Left lung (tissue), 10 donors: Measurements from ENCODE around the gene PSMB7. TPM values are rescaled to one million over a fixed set of nuclear protein-coding genes. Genes with fewer than 3 reads are reported as not detected.

Experiments
- ATAC-seq: fragments of 200-7000 bp; cut with Tn5 transposase; one replicate; pipeline ENCODE4 v1.9.1; 2020; ENCODE audit warnings: moderate library complexity
- DNase-seq, 4 donors: peaks; one replicate each; pipeline ENCODE4 v3.0.0-alpha.2; 2013 to 2020
- H3K27ac ChIP-seq, 2 donors: fragments of 200-600 bp; sonication (generic) in 1 of 2; one replicate each; pipeline versions ENCODE4 v1.5.0 to v1.8.0; 2020 to 2021
- H3K27me3 ChIP-seq, 2 donors: fragments of 200-600 bp; sonication (generic) in 1 of 2; one replicate each; pipeline versions ENCODE4 v1.5.0 to v1.8.0; 2020 to 2021
- H3K36me3 ChIP-seq, 2 donors: fragments of 200-600 bp; sonication (generic) in 1 of 2; one replicate each; pipeline versions ENCODE4 v1.5.0 to v1.8.0; 2020 to 2021
- H3K4me1 ChIP-seq, 2 donors: fragments of 200-600 bp; one replicate each; pipeline ENCODE4 v1.8.0; 2021
- H3K4me3 ChIP-seq, 2 donors: fragments of 200-600 bp; sonication (generic) in 1 of 2; one replicate each; pipeline versions ENCODE4 v1.5.0 to v1.8.0; 2020 to 2021; ENCODE audit warnings: mild to moderate bottlenecking in 1 of 2
- H3K9me3 ChIP-seq, 2 donors: fragments of 200-600 bp; sonication (generic) in 1 of 2; one replicate each; pipeline versions ENCODE4 v1.5.0 to v1.8.0; 2020 to 2021
- CTCF ChIP-seq, 2 donors: fragments of 200-600 bp; sonication (generic) in 1 of 2; IDR thresholded peaks; one replicate each; pipeline versions ENCODE4 v1.5.0 to v1.8.0; 2021; ENCODE audit warnings: antibody characterized with exemption in 2 of 2
- intact Hi-C, 2 donors: fragments of 100-400 bp; cut with DNase I; formaldehyde crosslinking; loops; one replicate each; pipeline versions ENCODE4 v1.11.2 to v1.14.2; 2022
- polyA plus RNA-seq, 6 donors: library from polyadenylated mRNA; unstranded; fragments of 120-200 nt; gene quantifications; one replicate each; pipeline ENCODE4 v1.2.1, GENCODE V29; 2013; ENCODE audit not compliant: insufficient read length in 6 of 6
- total RNA-seq, 2 donors: library from RNA; stranded (reverse); fragmentation: NEBNext Ultra II Directional; extraction: Animal tissue kit (Norgen Biotek cat#: 25700); gene quantifications; one replicate each; pipeline ENCODE4 v1.2.1, GENCODE V29; 2021
- donor health status: DM: no; HTN: yes; CAD: no.
- donor health status: DM: no; HTN: no; CAD: no.

PSMB7 gene
- total and polyA plus RNA-seq, 8 donors, result 86.3 to 220 (median 203) TPM

DNA sequence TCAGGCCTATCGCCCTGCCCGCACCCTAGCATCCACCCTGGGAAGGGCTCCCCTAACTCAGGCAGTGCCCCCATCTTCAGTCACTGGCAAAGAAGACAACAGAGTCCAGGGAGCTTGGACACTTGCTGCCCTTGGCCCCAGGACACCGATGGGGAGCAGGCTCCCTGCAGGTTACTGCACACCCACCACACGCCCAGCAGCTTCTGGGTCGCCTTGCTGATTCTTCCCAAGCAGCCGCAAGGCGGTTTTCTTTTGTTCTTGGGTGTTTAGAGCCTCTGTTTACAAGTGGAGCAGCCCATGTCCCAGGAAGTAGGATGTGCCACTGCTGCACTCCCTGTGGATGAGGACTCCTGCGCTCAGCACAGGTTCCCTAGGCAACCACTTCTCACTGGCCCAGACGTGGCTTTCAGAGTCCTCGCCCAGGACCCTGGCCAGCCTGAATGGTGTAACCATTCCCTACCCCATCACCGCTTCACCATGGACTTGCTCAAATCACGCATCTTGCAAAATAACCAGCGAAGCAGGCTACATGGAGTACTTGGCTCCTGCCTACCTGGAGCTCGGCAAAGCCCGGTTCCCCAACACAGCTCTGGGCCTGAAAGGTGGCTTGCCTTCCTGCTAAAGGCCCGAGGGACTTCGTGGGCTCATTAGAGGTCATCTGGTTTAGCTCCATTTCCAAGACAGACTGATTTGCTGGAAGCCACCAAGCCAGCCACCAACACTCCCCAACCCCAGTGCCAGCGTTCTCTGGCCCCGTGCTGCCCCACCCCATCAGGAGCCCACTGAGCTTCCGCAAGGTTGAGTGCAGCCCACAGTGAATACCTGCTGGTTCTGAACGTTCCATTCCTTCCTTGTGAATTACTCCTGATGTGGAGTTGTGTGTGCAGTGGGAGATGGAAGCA lies 60.0 kb downstream of the PSMB7 start:
- ATAC-seq, result no peak
- no peak for DNase-seq
- Histone ChIP-seq H3K36me3 (peaks cover 0 to 78% of the 10 kb centered on the region in 2 donors), H3K4me3 (no peak overlapping the region), H3K27me3 (no peaks in the 10 kb centered on the region), H3K4me1 (peaks cover 0 to 12% of the 10 kb centered on the region in 2 donors), H3K9me3 (no peaks in the 10 kb centered on the region), H3K27ac (no peak overlapping the region)
- TF ChIP-seq CTCF (IDR thresholded peaks at IDR 0.05), result no peak
- intact Hi-C loops, result no loop called here

- H3K4me3 ChIP-seq, result no peak overlapping the region
- H3K36me3 ChIP-seq, result peaks cover 0 to 86% of the 10 kb centered on the region in 2 donors
- TF ChIP-seq CTCF (IDR thresholded peaks at IDR 0.05), result no peak
- no peak overlapping the region for H3K27ac ChIP-seq
- ATAC-seq (no peak), DNase-seq (no peak)
- H3K27me3 ChIP-seq, result no peaks in the 10 kb centered on the region
- H3K4me1 ChIP-seq, result peaks cover 0 to 12% of the 10 kb centered on the region in 2 donors
- intact Hi-C loops, result no loop called here
- H3K9me3 ChIP-seq, result no peaks in the 10 kb centered on the region
Observed at GRCh38 chr9:124354346-124355038, 60.8 kb downstream of the PSMB7 start.

DNA sequence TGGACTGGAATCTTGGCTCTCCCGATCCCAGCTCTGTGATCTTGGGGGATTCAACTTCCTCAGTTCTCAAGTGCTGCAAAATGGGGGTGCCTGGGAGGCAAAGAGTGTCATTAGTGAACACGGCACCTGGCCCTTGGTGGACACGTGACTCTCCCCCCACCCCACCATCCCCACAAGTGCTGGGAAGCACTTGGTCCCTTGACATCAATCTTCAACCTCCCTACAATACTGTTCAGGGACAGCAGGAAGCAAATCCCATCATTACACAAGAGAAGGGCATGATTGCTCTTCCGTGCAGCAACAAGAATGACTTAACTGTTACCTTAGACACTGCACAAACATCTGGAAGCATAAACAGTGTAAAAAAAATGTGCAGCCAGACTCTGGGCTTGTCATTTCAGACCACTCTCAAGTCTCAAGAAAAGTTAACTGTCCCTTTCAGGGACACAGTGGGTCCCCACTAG lies 61.4 kb downstream of the PSMB7 start:
- Histone ChIP-seq H3K9me3 (no peaks in the 10 kb centered on the region), H3K27me3 (no peaks in the 10 kb centered on the region), H3K4me3 (no peak overlapping the region), H3K27ac (no peak overlapping the region), H3K4me1 (peaks cover 0 to 12% of the 10 kb centered on the region in 2 donors), H3K36me3 (peaks cover 0 to 93% of the 10 kb centered on the region in 2 donors)
- intact Hi-C loops, result no loop called here
- DNase-seq (no peak), ATAC-seq (no peak)
- no peak for TF ChIP-seq CTCF (IDR thresholded peaks at IDR 0.05)

DNA sequence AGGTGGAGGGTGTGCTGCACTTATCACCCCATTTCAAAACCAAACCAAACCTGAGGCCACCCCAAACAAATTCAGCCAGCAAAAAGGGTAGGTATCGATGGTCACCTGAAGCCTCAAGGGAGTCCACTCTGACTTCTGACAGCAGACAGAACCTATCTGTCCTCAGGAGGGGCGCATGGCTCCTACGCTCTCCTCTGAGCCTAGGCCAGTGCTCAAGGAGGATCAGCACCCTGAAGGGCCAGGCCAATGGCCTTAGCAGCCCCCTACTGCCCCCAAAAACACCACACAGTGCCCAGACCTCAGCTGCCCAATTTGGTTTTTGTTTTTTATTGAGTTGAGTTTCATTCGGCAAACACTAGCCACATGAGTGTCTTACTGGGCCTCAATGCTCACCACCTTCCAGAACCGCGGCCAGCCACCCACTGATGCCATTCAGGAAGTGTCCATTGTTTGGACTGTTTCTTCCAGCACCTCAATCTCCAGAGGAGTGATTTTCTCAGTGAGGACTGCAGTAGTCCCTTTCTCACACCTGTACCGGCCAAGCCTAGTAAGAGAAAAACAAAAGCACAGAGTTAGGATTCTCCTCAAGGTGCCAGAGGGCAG lies 62.0 kb downstream of the PSMB7 start:
- no peak for ATAC-seq
- H3K9me3 ChIP-seq, result no peaks in the 10 kb centered on the region
- H3K4me1 ChIP-seq, result peaks cover 0 to 12% of the 10 kb centered on the region in 2 donors
- intact Hi-C loops, result no loop called here
- no peak for TF ChIP-seq CTCF (IDR thresholded peaks at IDR 0.05)
- no peak overlapping the region for H3K4me3 ChIP-seq
- no peak for DNase-seq
- H3K27me3 ChIP-seq, result no peaks in the 10 kb centered on the region
- peaks cover 0 to 98% of the 10 kb centered on the region in 2 donors for H3K36me3 ChIP-seq
- no peak overlapping the region for H3K27ac ChIP-seq

GRCh38 chr9:124352616-124353015 lies 62.6 kb downstream of the PSMB7 start:
- H3K27ac ChIP-seq, result no peak overlapping the region

More at GRCh38 chr9:124352616-124353015, 62.6 kb downstream of the PSMB7 start:
- intact Hi-C loops, result no loop called here
- TF ChIP-seq CTCF (IDR thresholded peaks at IDR 0.05), result no peak
- peaks cover 0 to 12% of the 10 kb centered on the region in 2 donors for H3K4me1 ChIP-seq
- no peaks in the 10 kb centered on the region for H3K27me3 ChIP-seq
- ATAC-seq (no peak), DNase-seq (peak in 1 of 4 donors; percentile 4)
- no peaks in the 10 kb centered on the region for H3K9me3 ChIP-seq
- H3K4me3 ChIP-seq, result no peak overlapping the region
- peaks cover 0 to 100% of the 10 kb centered on the region in 2 donors for H3K36me3 ChIP-seq
